Keratinocyte (primary cell): ENCODE measurements around the gene FRRS1L. TPM values are rescaled to one million over a fixed set of nuclear protein-coding genes. Genes with fewer than 3 reads are reported as not detected.

Experiments
- DNase-seq: peaks from one replicate; pipeline ENCODE4 v3.0.0-alpha.2; 2011; ENCODE audit warnings: low read depth, missing footprints, low spot score
- FAIRE-seq: peaks from 2 replicates; lab custom pipeline; 2011; peaks lifted over from hg19 to GRCh38; lab: Jason Lieb, UNC
- H2AFZ ChIP-seq: 2 replicates; pipeline ENCODE4 v1.6.0; 2012; ENCODE audit warnings: low read length, control low read depth, inconsistent platforms; ENCODE audit not compliant: control insufficient read depth
- H3K27ac ChIP-seq: 2 replicates; pipeline ENCODE4 v1.5.1; 2011; ENCODE audit warnings: low read length; ENCODE audit not compliant: control insufficient read depth, insufficient read depth
- H3K27me3 ChIP-seq: 3 replicates; pipeline ENCODE4 v1.6.0; 2011; ENCODE audit warnings: low read length; ENCODE audit not compliant: control insufficient read depth, insufficient read depth; ENCODE audit errors: extremely low read depth
- H3K36me3 ChIP-seq, 2 experiments: 2 replicates in 1 of 2; 3 replicates in 1 of 2; pipeline ENCODE4 v1.5.1; 2011; ENCODE audit warnings: low read length in 2 of 2, mild to moderate bottlenecking in 1 of 2; ENCODE audit not compliant: control insufficient read depth in 2 of 2, insufficient read depth in 2 of 2; ENCODE audit errors: extremely low read depth in 1 of 2
- H3K4me1 ChIP-seq: 3 replicates; pipeline ENCODE4 v1.5.1; 2011; ENCODE audit warnings: low read length; ENCODE audit not compliant: control insufficient read depth, insufficient read depth; ENCODE audit errors: extremely low read depth
- H3K4me2 ChIP-seq: 3 replicates; pipeline ENCODE4 v1.6.0; 2011; ENCODE audit warnings: low read depth, low read length; ENCODE audit not compliant: control insufficient read depth, insufficient read depth; ENCODE audit errors: extremely low read depth
- H3K4me3 ChIP-seq, 3 experiments: fragments of 200-600 bp in 1 of 3; sonication (generic) in 1 of 3; 2 replicates in 2 of 3; 3 replicates in 1 of 3; pipeline ENCODE4 v1.5.1; 2011 to 2016; ENCODE audit warnings: low read length in 3 of 3, mild to moderate bottlenecking in 3 of 3, control low read depth in 2 of 3, inconsistent platforms in 1 of 3, low read depth in 1 of 3, mixed read lengths in 1 of 3, mixed run types in 1 of 3, moderate library complexity in 1 of 3; ENCODE audit not compliant: control insufficient read depth in 2 of 3, insufficient read depth in 2 of 3; ENCODE audit errors: extremely low read depth in 1 of 3
- H3K79me2 ChIP-seq: 2 replicates; pipeline ENCODE4 v1.6.0; 2012; ENCODE audit warnings: low read length; ENCODE audit not compliant: control insufficient read depth, insufficient read depth
- H3K9ac ChIP-seq: 3 replicates; pipeline ENCODE4 v1.6.0; 2011; ENCODE audit warnings: low read length; ENCODE audit not compliant: control insufficient read depth, insufficient read depth; ENCODE audit errors: extremely low read depth
- H3K9me1 ChIP-seq: 3 replicates; pipeline ENCODE4 v1.6.0; 2011; ENCODE audit warnings: low read length; ENCODE audit not compliant: control insufficient read depth, insufficient read depth; ENCODE audit errors: extremely low read depth
- H3K9me3 ChIP-seq: 2 replicates; pipeline ENCODE4 v1.5.1; 2012; ENCODE audit warnings: low read depth, low read length; ENCODE audit not compliant: control insufficient read depth
- H4K20me1 ChIP-seq: 3 replicates; pipeline ENCODE4 v1.6.0; 2011; ENCODE audit warnings: low read length; ENCODE audit not compliant: control insufficient read depth, insufficient read depth; ENCODE audit errors: extremely low read depth
- CTCF ChIP-seq, 3 experiments: IDR thresholded peaks in 1 of 3; conservative IDR thresholded peaks in 1 of 3; optimal IDR thresholded peaks in 1 of 3; 2 replicates in 2 of 3; 3 replicates in 1 of 3; pipeline versions ENCODE3 to v1.5.1; 2011; ENCODE audit warnings: low read length in 3 of 3, mild to moderate bottlenecking in 3 of 3, moderate library complexity in 2 of 3, control low read depth in 1 of 3, inconsistent platforms in 1 of 3; ENCODE audit not compliant: insufficient read depth in 2 of 3; ENCODE audit errors: extremely low read depth in 1 of 3
- EZH2 ChIP-seq: IDR thresholded peaks from one replicate; pipeline ENCODE4 v1.6.1; 2012; ENCODE audit warnings: inconsistent platforms, mild to moderate bottlenecking, low read length, moderate library complexity
- dilution Hi-C: fragments of 300-500 bp; cut with MboI; formaldehyde crosslinking; loops from one replicate; pipeline ENCODE4 v1.7.0; 2020; ENCODE audit warnings: low sequenced_read_pairs; ENCODE audit not compliant: extremely low pct_ligation_motif_present
- polyA plus RNA-seq, 5 experiments: library from polyadenylated mRNA; depleted of rRNA in 3 of 5; stranded (reverse) in 3 of 5; stranded (forward) in 1 of 5; unstranded in 1 of 5; fragments of >200 nt; gene quantifications; 1 replicate in 1 of 5; 2 replicates in 3 of 5; 3 replicates in 1 of 5; pipeline versions ENCODE4 v1.2.1 to v1.2.3, GENCODE V29; 2011 to 2012; ENCODE audit warnings: missing spikeins in 2 of 5, low read depth in 1 of 5, low replicate concordance in 1 of 5

Gene FRRS1L
- polyA plus RNA-seq, 1 donor (not counting 4 experiments of a cell fraction or from before 2014, with no cell fraction given): not detected

- no peaks in the 10 kb centered on the region for H3K9me1 ChIP-seq
- no peaks in the 10 kb centered on the region for H3K4me1 ChIP-seq
- no peaks in the 10 kb centered on the region for H3K9me3 ChIP-seq
- no peak overlapping the region for H2AFZ ChIP-seq
- FAIRE-seq (no peak), DNase-seq (no peak)
- no peak overlapping the region for H3K4me2 ChIP-seq
- H3K4me3 ChIP-seq: no peak overlapping the region
- no peaks in the 10 kb centered on the region for H3K36me3 ChIP-seq
- TF ChIP-seq EZH2 (no peak), CTCF (optimal IDR thresholded peaks at IDR 0.05 in 1 of 3, IDR thresholded peaks at IDR 0.05 in 1 of 3, conservative IDR thresholded peaks at IDR 0.05 in 1 of 3; ENCODE audit: extremely low read depth in 1 of 3, insufficient read depth in 2 of 3, low read length in 3 of 3) (peak; percentile 31 to 58 (median 41))
- H3K27ac ChIP-seq: no peak overlapping the region
- H3K27me3 ChIP-seq: no peaks in the 10 kb centered on the region
- dilution Hi-C loops: no loop called here
- H4K20me1 ChIP-seq: no peaks in the 10 kb centered on the region
- H3K9ac ChIP-seq: no peak overlapping the region
- H3K79me2 ChIP-seq: no peaks in the 10 kb centered on the region
These were observed 31.8 kb upstream of the FRRS1L start for GRCh38 chr9:109198736-109199382.

DNA sequence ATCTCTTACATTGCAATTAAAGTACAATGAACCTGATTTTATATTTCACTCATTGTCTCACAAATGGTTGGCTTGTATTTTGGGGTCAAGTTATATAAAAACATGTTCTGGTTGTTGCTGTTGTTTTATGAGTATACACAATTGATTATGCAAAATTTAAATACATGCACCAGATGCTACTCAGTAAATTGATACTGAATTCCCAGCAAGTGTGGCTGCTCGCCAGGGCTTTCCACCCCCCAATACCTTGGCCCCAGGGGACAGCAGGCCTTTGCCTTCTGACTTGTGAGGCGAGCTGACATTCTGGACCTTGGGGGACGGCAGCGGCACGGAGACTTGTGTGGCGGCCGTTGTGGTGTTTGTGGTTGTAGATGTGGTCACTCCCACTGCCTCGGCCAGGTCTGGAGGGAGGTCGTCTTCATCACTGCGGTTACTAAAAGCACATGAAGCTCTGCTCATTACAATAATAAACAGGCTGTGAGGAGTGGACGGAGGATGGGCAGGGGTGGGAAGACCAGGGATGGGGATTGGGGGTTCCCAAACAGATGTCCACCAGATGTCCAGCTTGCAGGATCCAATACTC, 27.0 kb upstream of the FRRS1L start:
- dilution Hi-C loops: no loop called here
- Histone ChIP-seq H3K36me3 (no peaks in the 10 kb centered on the region), H3K9ac (no peak overlapping the region), H2AFZ (no peak overlapping the region), H3K4me2 (no peak overlapping the region), H3K9me1 (no peaks in the 10 kb centered on the region), H3K27ac (no peak overlapping the region), H3K4me3 (no peak overlapping the region), H3K4me1 (no peaks in the 10 kb centered on the region), H3K27me3 (peaks cover 10% of the 10 kb centered on the region), H3K79me2 (no peaks in the 10 kb centered on the region), H3K9me3 (no peaks in the 10 kb centered on the region), H4K20me1 (no peaks in the 10 kb centered on the region)
- no peak for FAIRE-seq
- TF ChIP-seq CTCF (optimal IDR thresholded peaks at IDR 0.05 in 1 of 3, IDR thresholded peaks at IDR 0.05 in 1 of 3, conservative IDR thresholded peaks at IDR 0.05 in 1 of 3; ENCODE audit: extremely low read depth in 1 of 3, insufficient read depth in 2 of 3, low read length in 3 of 3) (no peak), EZH2 (no peak)
- no peak for DNase-seq
